ENCODE results near the gene GLIPR2. TPM values are rescaled to one million over a fixed set of nuclear protein-coding genes. Genes with fewer than 3 reads are reported as not detected.
A peak's percentile ranks its signal among the peaks of the same experiment; 100 is the strongest.

Gene GLIPR2
- total and polyA plus RNA-seq, 11 donors, result 4.7 to 33.0 (median 7.6) TPM

GRCh38 chr9:36150574-36151315 is 14.2 kb downstream of the GLIPR2 start:
- no peak for DNase-seq
- H3K27me3 ChIP-seq, result no peaks in the 10 kb centered on the region
- H3K4me1 ChIP-seq, result peaks cover 0 to 99% (median 37%) of the 10 kb centered on the region in 12 donors
- H3K4me3 ChIP-seq, result peak overlapping the region in 1 of 12 donors; percentile 37
- intact Hi-C loops (cut with DNase I), result no loop called here
- no peak for ATAC-seq
- peak overlapping the region in 11 of 12 donors; percentile 47 to 93 (median 66) for H3K27ac ChIP-seq
- TF ChIP-seq, protein P1, sequence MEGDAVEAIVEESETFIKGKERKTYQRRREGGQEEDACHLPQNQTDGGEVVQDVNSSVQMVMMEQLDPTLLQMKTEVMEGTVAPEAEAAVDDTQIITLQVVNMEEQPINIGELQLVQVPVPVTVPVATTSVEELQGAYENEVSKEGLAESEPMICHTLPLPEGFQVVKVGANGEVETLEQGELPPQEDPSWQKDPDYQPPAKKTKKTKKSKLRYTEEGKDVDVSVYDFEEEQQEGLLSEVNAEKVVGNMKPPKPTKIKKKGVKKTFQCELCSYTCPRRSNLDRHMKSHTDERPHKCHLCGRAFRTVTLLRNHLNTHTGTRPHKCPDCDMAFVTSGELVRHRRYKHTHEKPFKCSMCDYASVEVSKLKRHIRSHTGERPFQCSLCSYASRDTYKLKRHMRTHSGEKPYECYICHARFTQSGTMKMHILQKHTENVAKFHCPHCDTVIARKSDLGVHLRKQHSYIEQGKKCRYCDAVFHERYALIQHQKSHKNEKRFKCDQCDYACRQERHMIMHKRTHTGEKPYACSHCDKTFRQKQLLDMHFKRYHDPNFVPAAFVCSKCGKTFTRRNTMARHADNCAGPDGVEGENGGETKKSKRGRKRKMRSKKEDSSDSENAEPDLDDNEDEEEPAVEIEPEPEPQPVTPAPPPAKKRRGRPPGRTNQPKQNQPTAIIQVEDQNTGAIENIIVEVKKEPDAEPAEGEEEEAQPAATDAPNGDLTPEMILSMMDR (IDR thresholded peaks at IDR 0.05), result no peak
- TF ChIP-seq POLR2A (IDR thresholded peaks at IDR 0.05), result no peak
- peaks cover 0 to 23% (median 0%) of the 10 kb centered on the region in 9 donors for H3K36me3 ChIP-seq
- WGBS, 4 donors, result 66 to 74% (median 68%) methylated on average over 4 of the region's 4 CpGs
- H3K9me3 ChIP-seq, result peaks cover 0 to 5% (median 0%) of the 10 kb centered on the region in 12 donors

- DNase-seq, result peak; percentile 44 to 80 (median 69)
- 67 to 82% (median 75%) methylated on average over 10 to 14 of the region's 14 CpGs for WGBS, 4 donors
- Histone ChIP-seq H3K27me3 (no peaks in the 10 kb centered on the region), H3K9me3 (peaks cover 0 to 2% (median 0%) of the 10 kb centered on the region in 12 donors), H3K4me1 (peaks cover 0 to 95% (median 37%) of the 10 kb centered on the region in 12 donors), H3K36me3 (peaks cover 0 to 28% (median 0%) of the 10 kb centered on the region in 9 donors), H3K4me3 (peak overlapping the region in 2 of 12 donors; percentile 6 to 37), H3K27ac (peak overlapping the region in 11 of 12 donors; percentile 47 to 93 (median 66))
- ATAC-seq, result peak; percentile 24 to 68 (median 51)
- TF ChIP-seq, protein P1 (IDR thresholded peaks at IDR 0.05), result no peak
- TF ChIP-seq POLR2A (IDR thresholded peaks at IDR 0.05), result no peak
- intact Hi-C loops (cut with DNase I), result no loop called here
Observed at GRCh38 chr9:36151316-36152210, 15.0 kb downstream of the GLIPR2 start.

GRCh38 chr9:36152741-36153438 is 16.4 kb downstream of the GLIPR2 start:
- intact Hi-C loops (cut with DNase I), result no loop called here
- 92 to 94% (median 93%) methylated on average over 10 of the region's 10 CpGs for WGBS, 4 donors
- TF ChIP-seq POLR2A (IDR thresholded peaks at IDR 0.05), result no peak
- TF ChIP-seq, protein P1 (IDR thresholded peaks at IDR 0.05), result no peak
- H3K9me3 ChIP-seq, result peaks cover 0 to 5% (median 0%) of the 10 kb centered on the region in 12 donors
- peak overlapping the region in 4 of 12 donors; percentile 34 to 93 (median 70) for H3K27ac ChIP-seq
- ATAC-seq (no peak), DNase-seq (no peak)
- H3K4me1 ChIP-seq, result peaks cover 0 to 84% (median 36%) of the 10 kb centered on the region in 12 donors
- peaks cover 0 to 24% (median 0%) of the 10 kb centered on the region in 9 donors for H3K36me3 ChIP-seq
- H3K27me3 ChIP-seq, result no peaks in the 10 kb centered on the region
- H3K4me3 ChIP-seq, result no peak overlapping the region

All from heart left ventricle (tissue), 16 donors.